Activated CD8-positive, alpha-beta T cell treated with anti-CD3 and anti-CD28 coated beads, Interleukin-2, amount 10 ng/mL, durations not matched to agents 7 days and 5 days (primary cell): ENCODE data around the gene TBXAS1. TPM values are rescaled to one million over a fixed set of nuclear protein-coding genes. Genes with fewer than 3 reads are reported as not detected.

Experiments used
- ATAC-seq: fragments of 150-1000 bp; cut with Tn5 transposase; one replicate; pipeline ENCODE4 v1.10.0; 2021; ENCODE audit warnings: moderate library complexity
- CTCF ChIA-PET: fragments of 350-600 bp; sonication (Branson Sonifier 250); formaldehyde crosslinking; loops from one replicate; lab custom pipeline; 2021; ENCODE audit warnings: antibody characterized with exemption; lab: Charles Lee
- POLR2A ChIA-PET: fragments of 350-600 bp; sonication (Branson Sonifier 250); formaldehyde crosslinking; loops from one replicate; lab custom pipeline; 2021; ENCODE audit warnings: antibody characterized with exemption; lab: Charles Lee
- DNase-seq: peaks from one replicate; pipeline ENCODE4 v3.0.0-alpha.2; 2020
- H3K27ac Mint-ChIP-seq: one replicate; pipeline ENCODE4 v1.8.0; 2021; ENCODE audit warnings: mild to moderate bottlenecking, mixed read lengths
- H3K27me3 Mint-ChIP-seq: one replicate; pipeline ENCODE4 v1.8.0; 2021; ENCODE audit warnings: low read depth, mixed read lengths
- H3K36me3 Mint-ChIP-seq: one replicate; pipeline ENCODE4 v1.8.0; 2021; ENCODE audit warnings: low read depth, mixed read lengths
- H3K4me1 Mint-ChIP-seq: one replicate; pipeline ENCODE4 v1.8.0; 2021; ENCODE audit warnings: low read depth, mixed read lengths
- H3K4me3 Mint-ChIP-seq: one replicate; pipeline ENCODE4 v1.8.0; 2021; ENCODE audit warnings: mild to moderate bottlenecking, mixed read lengths
- H3K9me3 Mint-ChIP-seq: one replicate; pipeline ENCODE4 v1.8.0; 2022; ENCODE audit warnings: mixed read lengths; ENCODE audit not compliant: insufficient read depth
- total RNA-seq, 2 experiments: library from RNA; stranded (reverse); gene quantifications; one replicate each; pipeline ENCODE4 v1.2.3, GENCODE V29; 2021

The TBXAS1 gene
- total RNA-seq, 2 experiments from 2014 or later: 1.6 to 2.0 TPM

DNA sequence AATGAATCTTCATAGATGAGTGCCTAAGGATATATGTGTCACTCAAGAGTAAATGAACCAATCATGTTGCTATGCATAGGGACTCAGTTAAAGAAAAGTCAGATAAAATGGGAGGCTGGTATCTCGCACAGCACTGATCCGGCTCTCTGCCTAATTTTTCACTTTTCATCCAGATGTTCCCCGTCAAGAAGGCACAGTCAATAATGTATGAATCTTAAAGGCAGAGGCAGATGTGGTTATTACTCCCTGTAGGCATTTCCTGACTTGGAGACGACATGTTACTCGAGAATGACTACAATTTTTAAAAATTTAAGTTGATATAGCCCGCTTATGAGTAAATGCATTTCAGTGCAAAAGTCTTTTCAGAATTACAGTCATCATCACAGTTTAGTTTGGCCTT is 113.6 kb downstream of the TBXAS1 start:
- H3K27me3 Mint-ChIP-seq: peaks cover 16% of the 10 kb centered on the region
- H3K4me3 Mint-ChIP-seq: no peak overlapping the region
- no peaks in the 10 kb centered on the region for H3K36me3 Mint-ChIP-seq
- ChIA-PET POLR2A (no interaction called here), CTCF (no interaction called here)
- no peak for DNase-seq
- H3K4me1 Mint-ChIP-seq: peaks cover 17% of the 10 kb centered on the region
- H3K27ac Mint-ChIP-seq: no peak overlapping the region
- no peak for ATAC-seq
- no peaks in the 10 kb centered on the region for H3K9me3 Mint-ChIP-seq

- DNase-seq (no peak), ATAC-seq (no peak)
- Mint-ChIP-seq H3K27me3 (peaks cover 16% of the 10 kb centered on the region), H3K36me3 (no peaks in the 10 kb centered on the region), H3K4me3 (no peak overlapping the region), H3K4me1 (peaks cover 17% of the 10 kb centered on the region), H3K27ac (no peak overlapping the region), H3K9me3 (no peaks in the 10 kb centered on the region)
- ChIA-PET CTCF (no interaction called here), POLR2A (no interaction called here)
Measured at GRCh38 chr7:139943401-139943800, 114.3 kb downstream of the TBXAS1 start.

DNA sequence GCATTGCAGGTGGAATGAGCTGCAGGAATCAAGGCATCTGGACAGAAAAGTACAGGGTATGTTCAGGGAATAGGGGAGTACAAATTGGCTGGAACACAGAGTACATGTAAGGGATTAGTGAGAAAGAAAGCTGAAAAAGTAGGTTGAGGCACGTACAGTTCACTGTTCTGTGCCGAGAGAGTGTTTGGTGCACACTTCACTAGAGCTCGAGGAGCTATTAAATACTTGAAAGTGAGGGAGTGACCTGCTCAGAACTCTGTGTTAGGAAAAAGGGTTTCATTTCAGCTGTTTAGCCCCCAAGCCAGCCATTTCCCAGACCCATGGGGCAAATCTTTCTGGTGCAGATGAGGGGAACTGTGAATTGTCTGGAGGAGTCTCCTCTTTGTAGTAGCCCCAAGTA is 115.2 kb downstream of the TBXAS1 start:
- Mint-ChIP-seq H3K27ac (no peak overlapping the region), H3K27me3 (peaks cover 16% of the 10 kb centered on the region), H3K4me1 (peaks cover 17% of the 10 kb centered on the region), H3K4me3 (no peak overlapping the region), H3K36me3 (no peaks in the 10 kb centered on the region), H3K9me3 (no peaks in the 10 kb centered on the region)
- ChIA-PET POLR2A (no interaction called here), CTCF (no interaction called here)
- ATAC-seq: no peak
- DNase-seq: no peak

GRCh38 chr7:139946533-139946932 is 117.5 kb downstream of the TBXAS1 start:
- ChIA-PET POLR2A (no interaction called here), CTCF (no interaction called here)
- no peaks in the 10 kb centered on the region for H3K9me3 Mint-ChIP-seq
- H3K36me3 Mint-ChIP-seq: no peaks in the 10 kb centered on the region
- no peak overlapping the region for H3K27ac Mint-ChIP-seq
- H3K4me3 Mint-ChIP-seq: no peak overlapping the region
- H3K27me3 Mint-ChIP-seq: peaks cover 13% of the 10 kb centered on the region
- DNase-seq (no peak), ATAC-seq (no peak)
- H3K4me1 Mint-ChIP-seq: no peaks in the 10 kb centered on the region

DNA sequence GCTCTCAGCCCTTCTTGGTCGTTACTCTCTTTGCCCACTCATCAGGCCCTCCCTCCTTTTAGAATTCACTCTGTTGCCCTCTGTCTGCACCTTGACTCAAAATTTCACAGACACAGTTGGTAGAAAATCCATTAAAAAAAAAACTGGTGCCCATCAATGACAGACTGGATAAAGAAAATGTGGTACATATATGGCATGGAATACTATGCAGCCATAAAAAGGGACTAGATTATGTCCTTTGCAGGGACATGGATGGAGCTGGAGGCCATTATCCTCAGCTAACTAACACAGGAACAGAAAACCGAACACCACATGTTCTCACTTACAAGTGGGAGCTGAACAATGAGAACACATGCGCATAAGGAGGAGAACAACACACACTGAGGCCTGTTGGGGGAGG is 118.0 kb downstream of the TBXAS1 start:
- H3K27me3 Mint-ChIP-seq: peaks cover 13% of the 10 kb centered on the region
- H3K4me3 Mint-ChIP-seq: no peak overlapping the region
- CTCF ChIA-PET: no interaction called here
- DNase-seq: no peak
- H3K27ac Mint-ChIP-seq: no peak overlapping the region
- no peaks in the 10 kb centered on the region for H3K36me3 Mint-ChIP-seq
- no peak for ATAC-seq
- POLR2A ChIA-PET: no interaction called here
- H3K4me1 Mint-ChIP-seq: no peaks in the 10 kb centered on the region
- no peaks in the 10 kb centered on the region for H3K9me3 Mint-ChIP-seq

DNA sequence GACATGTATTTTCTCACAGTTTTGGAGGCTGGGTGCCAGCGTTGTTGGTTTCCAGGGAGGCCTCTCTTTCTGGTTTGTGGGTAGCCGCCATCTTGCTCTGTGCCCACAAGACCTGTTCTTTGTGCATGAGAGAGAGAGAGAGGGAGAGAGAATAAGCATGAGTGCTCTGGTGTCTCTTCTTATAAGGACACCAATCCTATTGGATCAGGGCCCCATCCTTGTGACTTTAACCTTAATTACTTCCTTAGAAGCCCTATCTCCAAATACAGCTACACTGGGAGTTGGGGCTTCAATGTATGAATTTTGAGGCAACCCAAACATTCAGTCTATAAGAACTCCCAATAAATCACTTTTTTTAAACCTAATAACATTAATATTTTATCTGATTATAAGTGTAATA is 119.1 kb downstream of the TBXAS1 start:
- no peaks in the 10 kb centered on the region for H3K36me3 Mint-ChIP-seq
- no peaks in the 10 kb centered on the region for H3K9me3 Mint-ChIP-seq
- ChIA-PET POLR2A (no interaction called here), CTCF (no interaction called here)
- peaks cover 14% of the 10 kb centered on the region for H3K27me3 Mint-ChIP-seq
- DNase-seq (no peak), ATAC-seq (no peak)
- no peak overlapping the region for H3K4me3 Mint-ChIP-seq
- H3K4me1 Mint-ChIP-seq: no peaks in the 10 kb centered on the region
- H3K27ac Mint-ChIP-seq: no peak overlapping the region

DNA sequence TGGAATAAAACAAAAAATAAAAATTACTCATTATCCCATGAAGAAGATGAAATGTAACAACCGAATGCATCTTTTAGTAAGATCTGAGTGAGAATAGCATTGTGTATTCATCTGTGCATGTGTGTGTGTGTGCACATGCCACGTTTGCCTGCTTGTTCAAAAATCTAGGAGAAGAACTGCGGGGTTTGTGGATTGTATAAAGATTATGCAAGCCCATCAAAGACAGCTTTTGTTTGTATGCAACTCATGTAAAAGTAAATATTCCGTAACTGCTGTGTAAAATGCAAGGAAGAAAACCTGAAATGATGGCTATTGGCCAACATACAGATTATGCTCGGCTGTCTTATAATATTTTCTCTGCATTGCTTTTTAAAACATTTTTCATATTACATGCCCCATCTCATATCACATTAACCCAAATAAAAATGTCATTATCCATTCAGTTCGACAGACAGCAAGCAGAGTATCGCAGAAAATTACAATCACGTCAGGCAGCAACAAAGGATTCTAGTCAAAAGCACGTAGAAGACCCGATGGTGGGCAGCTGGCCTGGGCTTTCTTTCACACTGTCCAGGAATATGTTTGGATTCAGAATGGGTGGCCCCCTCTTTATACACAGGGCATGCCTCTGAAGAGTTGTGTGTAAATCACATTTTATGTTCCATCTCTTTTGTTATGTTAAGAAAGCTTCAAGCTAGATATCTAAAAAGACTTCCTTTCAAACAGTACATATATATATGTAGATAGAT is 119.7 kb downstream of the TBXAS1 start:
- Mint-ChIP-seq H3K4me3 (no peak overlapping the region), H3K9me3 (no peaks in the 10 kb centered on the region), H3K27me3 (peaks cover 14% of the 10 kb centered on the region), H3K27ac (no peak overlapping the region), H3K36me3 (no peaks in the 10 kb centered on the region), H3K4me1 (no peaks in the 10 kb centered on the region)
- ATAC-seq: no peak
- POLR2A ChIA-PET: no interaction called here
- no peak for DNase-seq
- CTCF ChIA-PET: interaction anchor here (1.1 kb wide), 1 partner anchor 303 kb away, joined by 4 read pairs; no protein-coding TSS in a partner anchor

- DNase-seq (no peak), ATAC-seq (no peak)
- Mint-ChIP-seq H3K36me3 (no peaks in the 10 kb centered on the region), H3K4me1 (no peaks in the 10 kb centered on the region), H3K4me3 (no peak overlapping the region), H3K27me3 (peaks cover 11% of the 10 kb centered on the region), H3K9me3 (no peaks in the 10 kb centered on the region), H3K27ac (no peak overlapping the region)
- ChIA-PET CTCF (interaction anchor here (1.1 kb wide), 1 partner anchor 304 kb away, joined by 4 read pairs; no protein-coding TSS in a partner anchor), POLR2A (no interaction called here)
Measured at GRCh38 chr7:139949629-139950028, 120.6 kb downstream of the TBXAS1 start.

GRCh38 chr7:139950881-139951525 is 121.9 kb downstream of the TBXAS1 start:
- H3K27me3 Mint-ChIP-seq: peaks cover 4% of the 10 kb centered on the region
- ChIA-PET CTCF (no interaction called here), POLR2A (no interaction called here)
- DNase-seq: no peak
- no peak overlapping the region for H3K4me3 Mint-ChIP-seq
- ATAC-seq: no peak
- H3K36me3 Mint-ChIP-seq: no peaks in the 10 kb centered on the region
- H3K9me3 Mint-ChIP-seq: no peaks in the 10 kb centered on the region
- H3K4me1 Mint-ChIP-seq: no peaks in the 10 kb centered on the region
- H3K27ac Mint-ChIP-seq: no peak overlapping the region

DNA sequence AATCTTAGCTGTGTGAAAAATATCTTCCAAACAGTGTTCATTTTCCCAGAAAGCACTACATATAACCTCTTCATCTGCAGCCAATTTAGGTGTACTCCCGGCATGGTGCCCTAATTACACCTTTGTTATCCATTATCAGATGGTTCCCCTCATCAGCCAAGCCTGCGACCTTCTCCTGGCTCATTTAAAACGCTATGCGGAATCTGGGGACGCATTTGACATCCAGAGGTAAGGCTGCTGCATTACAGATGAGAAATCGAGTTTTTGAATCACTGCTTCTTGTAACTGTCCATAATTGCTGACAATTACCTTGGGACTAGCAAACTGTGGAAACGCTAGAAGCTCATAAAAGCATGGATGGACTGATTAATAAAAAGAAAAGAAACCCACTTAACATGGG is 124.2 kb downstream of the TBXAS1 start:
- no peak overlapping the region for H3K4me3 Mint-ChIP-seq
- peaks cover 4% of the 10 kb centered on the region for H3K27me3 Mint-ChIP-seq
- H3K9me3 Mint-ChIP-seq: no peaks in the 10 kb centered on the region
- no peaks in the 10 kb centered on the region for H3K36me3 Mint-ChIP-seq
- ATAC-seq (no peak), DNase-seq (no peak)
- no peaks in the 10 kb centered on the region for H3K4me1 Mint-ChIP-seq
- ChIA-PET POLR2A (no interaction called here), CTCF (interaction anchor here (1.1 kb wide), 1 partner anchor 308 kb away, joined by 3 read pairs; no protein-coding TSS in a partner anchor)
- no peak overlapping the region for H3K27ac Mint-ChIP-seq

DNA sequence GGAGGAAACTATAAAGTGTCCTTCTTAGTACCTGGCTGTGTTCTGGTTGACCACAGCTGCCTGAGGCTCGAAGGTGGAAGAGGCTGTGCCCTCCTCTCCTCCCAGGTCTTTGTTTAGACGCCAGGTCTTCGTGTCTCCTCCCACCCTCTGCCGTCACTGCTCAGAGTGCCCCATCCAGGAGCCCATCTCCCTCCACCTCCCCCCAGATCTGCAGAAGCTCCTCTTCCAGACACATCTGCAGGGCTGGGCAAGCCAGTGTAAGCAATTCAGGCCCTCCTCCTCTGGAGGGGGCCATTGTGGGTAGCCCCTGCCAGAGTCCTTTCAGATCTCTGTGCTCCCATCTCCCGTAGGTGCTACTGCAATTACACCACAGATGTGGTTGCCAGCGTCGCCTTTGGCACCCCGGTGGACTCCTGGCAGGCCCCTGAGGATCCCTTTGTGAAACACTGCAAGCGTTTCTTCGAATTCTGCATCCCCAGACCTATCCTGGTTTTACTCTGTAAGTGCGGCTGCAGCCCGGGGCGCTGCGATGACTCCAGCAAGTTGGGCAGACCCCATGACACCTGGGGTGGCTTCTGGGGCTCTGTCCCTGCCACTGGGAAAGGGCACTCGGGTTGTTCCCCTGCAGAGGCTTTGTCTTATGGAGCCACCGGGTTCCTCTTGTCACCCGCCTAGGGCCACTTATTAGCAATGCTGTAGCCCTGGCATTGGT is 126.2 kb downstream of the TBXAS1 start:
- Mint-ChIP-seq H3K9me3 (no peaks in the 10 kb centered on the region), H3K36me3 (no peaks in the 10 kb centered on the region), H3K4me1 (no peaks in the 10 kb centered on the region), H3K27me3 (peaks cover 4% of the 10 kb centered on the region), H3K27ac (no peak overlapping the region), H3K4me3 (no peak overlapping the region)
- no peak for ATAC-seq
- ChIA-PET POLR2A (no interaction called here), CTCF (no interaction called here)
- DNase-seq: no peak
